ENCODE measurements around the gene XRCC1.
"Not testable (repeated sequence)": the region's sequence is repeated elsewhere in the genome, so short reads cannot be mapped to it uniquely, and the experiment has no call there.

The XRCC1 gene

GRCh38 chr19:43575156-43575950 lies at the start of gene XRCC1, which contains the start of gene PINLYP:
Gene XRCC1 (minus strand): TSS chr19:43575527. CDS start chr19:43575458, 69 bp downstream.
Gene PINLYP (plus strand): TSS chr19:43575801. CDS start chr19:43577192, 1,391 bp downstream.
- DNase-seq: peak; percentile 97

GRCh38 chr19:43624933-43625332 lies 49.6 kb upstream of the XRCC1 start:
- DNase-seq: no peak

GRCh38 chr19:43623889-43624670 lies 48.8 kb upstream of the XRCC1 start:
- no peak for DNase-seq

- DNase-seq: no peak
Observed at GRCh38 chr19:43622956-43623355, 47.6 kb upstream of the XRCC1 start.

- no peak for DNase-seq
Observed at GRCh38 chr19:43622070-43622469, 46.7 kb upstream of the XRCC1 start.

- DNase-seq: no peak
Observed at GRCh38 chr19:43620061-43621001, 45.0 kb upstream of the XRCC1 start.

GRCh38 chr19:43619262-43620060 lies 44.1 kb upstream of the XRCC1 start, which contains the start of gene ZNF428:
Gene ZNF428 (minus strand): TSS chr19:43619629. CDS start chr19:43614304, 5,325 bp downstream.
- DNase-seq: peak; percentile 92

- peak; percentile 31 for DNase-seq
Observed at GRCh38 chr19:43618921-43619261, 43.6 kb upstream of the XRCC1 start.

GRCh38 chr19:43616954-43617353 lies 41.6 kb upstream of the XRCC1 start:
- no peak for DNase-seq

- DNase-seq: no peak
Observed at GRCh38 chr19:43616306-43616705, 41.0 kb upstream of the XRCC1 start.

- no peak for DNase-seq
Observed at GRCh38 chr19:43612374-43612773, 37.0 kb upstream of the XRCC1 start.

- no peak for DNase-seq
Observed at GRCh38 chr19:43611788-43612187, 36.5 kb upstream of the XRCC1 start, which contains the start of gene SRRM5. Gene SRRM5 (plus strand): TSS chr19:43612088. CDS start chr19:43612122, 34 bp downstream.

- DNase-seq: no peak
Observed at GRCh38 chr19:43610493-43610892, 35.2 kb upstream of the XRCC1 start.

- no peak for DNase-seq
Observed at GRCh38 chr19:43609872-43610271, 34.5 kb upstream of the XRCC1 start.

- no peak for DNase-seq
Observed at GRCh38 chr19:43607238-43608205, 32.2 kb upstream of the XRCC1 start.

- DNase-seq: no peak
Observed at GRCh38 chr19:43606569-43607229, 31.4 kb upstream of the XRCC1 start.

GRCh38 chr19:43605875-43606568 lies 30.7 kb upstream of the XRCC1 start:
- DNase-seq: no peak

- not testable (repeated sequence) for DNase-seq
Observed at GRCh38 chr19:43600326-43600725, 25.0 kb upstream of the XRCC1 start.

GRCh38 chr19:43599635-43600295 lies 24.4 kb upstream of the XRCC1 start:
- DNase-seq: no peak
